ENCODE measurements around the gene PHLDA3.

PHLDA3 gene

DNA sequence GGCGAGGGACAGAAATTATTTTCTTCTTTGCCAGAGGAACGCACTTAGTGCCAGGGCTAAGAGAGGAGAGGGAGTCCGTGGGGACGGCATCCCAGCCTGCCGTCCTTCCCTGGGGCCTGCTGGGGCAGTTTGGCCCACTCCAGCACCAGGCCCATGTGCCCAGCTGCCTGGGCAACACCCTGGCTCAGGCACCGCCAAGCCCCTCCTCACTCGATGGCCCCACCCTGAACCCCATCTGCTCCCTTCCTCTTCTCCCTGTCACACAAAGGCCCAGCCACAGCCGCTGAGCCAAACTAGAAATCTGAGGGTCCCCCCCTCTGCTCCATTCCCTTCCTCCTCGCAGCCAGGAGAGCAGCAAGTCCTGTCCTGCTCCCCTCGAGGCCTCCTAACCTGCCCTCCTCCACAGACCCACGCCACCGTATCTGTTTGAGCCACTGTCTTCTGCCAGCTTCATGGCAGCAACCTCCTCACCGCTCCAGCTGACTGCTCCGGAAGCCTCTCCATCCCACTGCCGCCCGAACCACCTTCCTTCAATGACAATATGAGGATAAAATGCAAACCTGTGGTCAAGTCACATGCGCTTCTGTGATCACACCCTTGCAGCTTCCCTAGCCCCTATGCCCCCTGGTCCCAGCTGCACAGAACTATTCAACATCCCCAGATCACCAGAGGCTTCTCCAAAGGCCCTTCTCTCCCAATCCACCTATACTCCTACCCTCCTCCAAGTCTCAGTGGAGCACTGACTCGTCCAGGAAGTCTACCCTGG is 39.1 kb downstream of the PHLDA3 start:
- no peak for DNase-seq (ENCODE audit: low spot score)

DNA sequence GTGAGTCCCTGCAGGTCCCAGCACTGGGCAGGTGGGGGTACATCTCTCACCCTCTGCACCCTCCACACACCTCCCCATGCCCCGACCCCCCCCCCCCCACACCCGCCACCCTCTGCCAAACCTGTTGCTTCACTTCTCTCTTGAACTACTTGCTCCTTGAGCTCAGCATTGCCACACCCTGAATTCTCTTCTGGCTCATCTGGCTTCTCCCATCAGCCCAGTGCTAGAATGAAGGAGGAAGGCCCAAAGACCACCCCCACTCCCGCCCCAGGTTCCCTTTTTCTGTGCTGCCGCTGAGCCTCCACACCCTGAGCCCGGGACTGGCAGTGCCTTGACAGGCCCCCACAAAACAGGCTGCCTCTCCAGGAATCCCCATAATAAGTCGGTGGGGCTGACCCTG is 41.0 kb downstream of the PHLDA3 start:
- DNase-seq (ENCODE audit: low spot score) = no peak

DNA sequence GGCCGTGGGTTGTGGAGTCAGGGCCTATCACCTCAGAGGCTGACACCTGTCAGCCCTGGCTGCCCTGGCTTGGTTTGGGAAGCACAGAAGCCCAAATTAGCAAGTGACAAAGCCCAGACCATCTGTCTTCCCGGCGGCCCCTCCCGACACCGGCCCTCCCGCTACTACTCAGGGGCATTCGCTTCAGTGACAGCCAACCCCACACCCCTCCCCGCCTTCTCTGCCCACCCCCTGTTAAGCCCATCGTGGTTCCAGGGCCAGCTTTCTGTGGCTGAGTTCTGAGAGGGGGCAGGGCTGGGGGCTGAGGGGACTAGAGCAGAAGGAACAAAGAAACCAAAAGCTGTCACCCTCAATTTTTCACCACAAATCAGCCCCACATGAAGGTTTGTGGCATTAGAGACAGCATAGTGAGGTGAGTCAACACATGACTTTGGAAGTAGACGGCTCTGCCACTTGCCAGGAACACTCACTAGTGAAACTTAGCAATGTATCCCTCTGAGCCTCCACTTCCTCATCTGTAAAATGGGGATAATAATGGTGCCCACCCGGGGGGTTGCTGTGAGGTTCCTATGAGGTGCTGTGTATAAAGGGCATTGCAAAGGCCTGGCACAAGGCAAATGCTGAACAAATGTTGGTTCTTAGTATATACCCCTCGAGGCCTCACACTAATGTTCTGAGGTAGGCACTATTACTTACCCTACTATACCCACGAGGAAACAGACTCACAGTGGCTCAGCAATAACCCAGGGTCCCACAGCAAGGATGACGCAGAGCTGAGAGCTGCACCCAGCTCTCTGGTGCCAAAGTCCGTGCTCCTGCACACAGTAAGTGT is 42.3 kb downstream of the PHLDA3 start:
- DNase-seq (ENCODE audit: low spot score) = no peak

DNA sequence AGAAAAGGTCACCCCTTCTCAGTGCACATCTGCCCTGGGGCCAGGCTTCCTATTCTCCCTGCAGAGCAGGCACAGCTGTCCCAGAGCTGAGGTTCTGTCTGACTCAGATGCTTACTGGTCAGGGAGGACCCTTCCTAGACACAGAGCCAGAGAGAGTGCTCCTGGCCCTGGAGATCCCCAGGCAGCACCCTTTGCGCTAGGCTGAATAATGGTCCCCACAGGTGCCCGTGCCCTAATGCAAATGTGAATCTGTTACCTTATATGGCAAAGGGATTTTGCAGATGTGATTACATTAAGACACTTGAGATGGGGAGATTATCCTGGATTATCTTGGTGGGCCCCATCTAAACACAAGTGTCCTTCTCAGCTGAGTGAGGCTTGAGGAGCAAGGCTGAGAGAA is 44.8 kb downstream of the PHLDA3 start:
- no peak for DNase-seq (ENCODE audit: low spot score)

DNA sequence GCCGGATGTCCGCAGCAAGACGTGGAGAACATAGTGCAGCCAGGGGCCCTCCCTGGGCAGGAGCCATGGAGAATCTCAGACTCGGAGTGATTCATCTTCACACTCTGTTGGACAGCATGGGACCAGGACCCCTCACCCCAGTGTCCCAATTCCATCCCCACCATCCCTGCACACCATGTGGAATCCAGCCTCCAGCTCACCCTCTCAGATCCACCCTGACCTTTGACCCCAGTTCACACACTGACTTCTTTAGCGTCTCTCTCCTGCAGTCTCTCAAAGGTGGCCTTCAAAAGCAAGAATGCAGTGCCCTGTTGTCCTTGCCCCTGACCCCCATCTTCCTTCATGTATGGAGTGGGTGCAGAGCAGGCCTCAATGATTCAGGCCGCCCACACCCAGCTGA is 45.3 kb downstream of the PHLDA3 start:
- DNase-seq (ENCODE audit: low spot score) = no peak

DNA sequence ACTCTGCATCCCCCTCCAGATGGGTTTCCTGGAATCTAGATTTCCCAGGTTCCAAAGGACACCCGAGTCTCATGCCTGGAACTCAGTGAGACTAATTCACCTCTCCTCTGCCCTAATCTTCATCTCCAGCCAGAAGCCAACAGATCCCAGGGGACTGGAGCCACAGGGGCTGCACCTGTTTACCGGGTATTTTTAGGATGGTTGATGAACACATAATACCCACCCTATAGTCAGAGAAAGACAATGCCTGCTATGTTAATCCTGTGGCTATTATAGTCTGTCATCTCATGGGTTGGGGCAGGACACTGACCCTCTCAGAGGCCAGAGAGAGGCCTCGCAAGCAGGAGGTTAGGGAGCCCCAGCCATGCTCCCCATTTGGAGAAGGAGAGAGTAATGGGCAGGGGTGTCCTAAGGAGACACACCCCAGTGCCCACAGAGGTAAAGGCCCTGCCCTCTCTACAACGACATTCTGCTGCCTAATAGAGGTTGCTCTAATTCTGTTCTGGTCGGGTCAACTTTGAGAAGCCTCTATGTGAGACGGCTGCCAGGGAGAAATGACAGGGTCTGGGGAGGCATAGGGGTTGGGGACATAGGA is 46.5 kb downstream of the PHLDA3 start:
- no peak for DNase-seq (ENCODE audit: low spot score)

DNA sequence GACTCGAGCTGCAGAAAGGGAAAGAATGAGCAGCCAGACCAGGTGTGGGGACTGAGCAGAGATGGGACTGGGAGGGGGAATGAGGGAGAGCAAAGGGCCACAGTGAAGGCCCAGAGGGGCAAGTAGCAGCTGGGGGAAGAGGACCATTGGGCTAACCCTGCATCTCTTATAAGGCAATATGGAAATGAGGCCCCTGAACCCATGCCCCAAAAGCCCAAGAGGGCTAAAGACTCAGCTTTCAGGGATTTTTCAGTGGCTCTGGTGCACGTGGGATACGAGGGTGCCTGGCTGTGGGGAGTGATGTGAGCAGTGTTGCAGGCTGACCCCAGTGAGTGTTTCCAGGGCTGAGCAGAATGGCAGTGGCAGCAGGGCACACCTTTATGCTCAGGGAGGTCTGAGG is 47.0 kb downstream of the PHLDA3 start:
- DNase-seq (ENCODE audit: low spot score) = no peak

DNA sequence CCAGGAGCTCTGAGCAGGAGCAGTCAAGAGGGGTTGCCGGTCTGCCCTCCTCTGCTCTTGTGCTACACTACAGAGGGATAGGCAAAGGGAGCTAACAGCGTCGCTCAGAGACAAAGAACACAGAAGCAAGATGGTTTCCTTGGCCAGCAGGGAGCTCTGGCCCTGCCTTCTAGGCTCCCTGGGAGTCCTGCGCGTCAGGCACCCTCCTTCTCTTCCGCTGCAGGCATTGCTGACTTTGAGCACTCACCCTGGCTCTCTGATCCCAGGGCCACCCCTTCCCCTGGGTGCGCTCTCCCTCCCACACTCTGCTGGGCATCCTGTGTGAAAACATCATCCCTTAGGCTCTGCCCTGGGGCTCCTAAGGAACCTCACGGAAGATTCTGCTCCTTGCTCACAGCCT is 47.9 kb downstream of the PHLDA3 start:
- no peak for DNase-seq (ENCODE audit: low spot score)

DNA sequence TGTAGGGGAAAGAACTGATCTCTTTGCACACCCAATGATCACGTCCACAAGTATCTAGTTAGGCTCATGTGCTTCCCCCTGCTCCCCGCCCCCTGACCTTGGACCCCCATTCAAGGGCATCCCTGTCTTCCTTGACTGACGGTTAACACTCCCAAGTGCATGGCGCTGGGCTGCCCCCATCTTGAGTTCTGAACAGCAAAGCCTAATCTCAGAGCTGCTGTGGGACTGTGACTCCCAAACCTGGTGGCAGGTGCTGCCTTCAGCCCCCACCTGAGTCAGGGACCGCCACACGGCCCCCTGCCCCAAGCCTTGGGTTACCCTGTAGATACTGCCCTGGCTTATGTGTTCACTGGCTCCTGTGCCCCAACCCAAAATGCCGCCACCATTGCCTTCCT is 48.4 kb downstream of the PHLDA3 start:
- DNase-seq (ENCODE audit: low spot score) = no peak

DNA sequence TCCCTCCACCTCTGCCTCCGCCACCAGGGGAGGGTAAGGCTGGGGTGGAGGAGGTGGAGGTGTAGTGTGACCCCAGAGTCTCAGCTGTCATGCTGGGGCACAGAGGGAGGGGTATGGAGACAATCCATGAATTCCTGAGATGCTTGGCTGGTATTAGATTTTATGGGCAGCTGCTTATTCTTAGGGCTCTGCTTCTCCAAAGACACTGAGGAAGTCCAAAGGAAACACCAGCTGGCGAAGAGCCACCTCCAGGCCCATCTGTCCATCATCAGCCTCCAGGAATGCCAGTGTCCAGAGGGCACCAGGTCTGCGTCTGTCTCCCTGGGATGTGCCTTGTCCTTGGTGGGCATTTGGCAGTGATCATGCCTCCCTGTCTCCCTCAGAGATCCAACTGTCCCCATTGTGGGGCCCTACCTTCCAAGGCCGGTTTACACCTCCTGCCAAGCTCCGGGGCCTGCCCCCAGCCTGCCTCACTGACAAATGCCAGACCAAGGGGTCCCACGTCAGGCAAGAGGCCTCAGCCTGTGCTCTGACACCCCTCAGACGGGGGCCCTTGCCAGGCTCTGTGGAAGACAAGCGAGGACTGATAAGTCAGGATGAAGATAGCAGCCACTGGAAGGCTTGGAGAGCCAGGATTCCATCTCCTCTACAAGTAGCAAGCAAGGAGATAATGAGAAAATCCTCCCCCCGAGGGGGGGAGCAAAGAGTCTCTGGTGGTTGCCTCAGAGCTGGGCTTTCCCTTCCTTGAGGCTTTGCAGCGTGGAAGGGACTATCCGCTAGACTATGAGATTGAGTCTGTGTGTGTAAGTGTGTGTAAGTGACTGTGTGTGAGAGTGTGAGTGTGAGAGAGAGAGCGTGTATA is 49.0 kb downstream of the PHLDA3 start:
- no peak for DNase-seq (ENCODE audit: low spot score)

DNA sequence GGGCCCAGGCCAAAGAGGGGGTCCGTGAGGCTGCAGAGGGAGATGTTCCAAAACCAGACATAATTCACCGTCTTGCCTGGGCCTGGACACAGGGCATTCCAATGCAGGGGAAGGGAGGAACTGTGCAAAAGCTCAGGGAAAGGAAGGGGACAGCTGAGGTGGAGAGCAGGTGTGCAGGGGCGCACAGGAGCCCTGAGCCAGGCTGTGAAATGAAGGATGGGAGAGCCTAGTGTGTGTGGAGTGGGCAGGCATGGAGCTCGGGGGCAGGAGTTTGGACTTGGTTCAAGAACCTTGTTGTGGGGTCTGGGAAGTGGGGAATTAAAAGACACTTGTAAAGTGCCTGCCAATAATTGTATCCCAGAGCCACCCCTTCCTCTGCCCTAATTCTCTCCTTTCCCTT is 49.7 kb downstream of the PHLDA3 start:
- no peak for DNase-seq (ENCODE audit: low spot score)

DNA sequence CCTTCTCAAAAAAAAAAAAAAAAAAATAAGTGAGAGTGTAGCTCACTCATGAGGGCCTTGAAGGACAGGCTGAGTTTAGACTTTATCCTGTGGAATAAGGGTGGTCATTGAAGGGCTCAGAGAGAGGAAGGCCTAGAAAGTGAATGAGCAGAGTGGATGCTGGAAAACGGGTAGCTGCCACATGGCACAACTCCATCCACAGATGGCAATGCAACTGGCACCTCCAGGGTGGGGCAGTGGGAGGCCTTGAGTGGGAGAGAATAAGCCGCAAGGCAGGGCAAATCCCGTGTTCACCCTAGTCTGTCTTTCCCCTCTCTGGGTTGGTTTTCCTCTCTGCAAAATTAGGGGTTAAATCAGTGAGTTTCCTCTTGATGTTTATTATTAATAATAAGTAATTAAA is 50.5 kb downstream of the PHLDA3 start:
- DNase-seq (ENCODE audit: low spot score) = no peak

Measured in RKO (cell line).